M059J (cell line): Measurements from ENCODE around the gene HMX3. TPM values are rescaled to one million over a fixed set of nuclear protein-coding genes. Genes with fewer than 3 reads are reported as not detected.
"Not testable (repeated sequence)": the region's sequence is repeated elsewhere in the genome, so short reads cannot be mapped to it uniquely, and the experiment has no call there.

Experiments used
- DNase-seq: peaks from one replicate; pipeline ENCODE4 v3.0.0-alpha.2; 2012; ENCODE audit warnings: low read depth
- total RNA-seq: library from RNA; depleted of rRNA; stranded (reverse); fragments of >200 nt; shearing (Covaris generic); gene quantifications from 2 replicates; pipeline ENCODE4 v1.2.3, GENCODE V29; 2014; rRNA removed

HMX3 gene
- total RNA-seq, 1 experiment from 2014 or later = not detected

GRCh38 chr10:123171616-123172015, 35.8 kb downstream of the HMX3 start:
- DNase-seq = not testable (repeated sequence)

- DNase-seq = no peak
Observed at GRCh38 chr10:123175389-123176387, 39.9 kb downstream of the HMX3 start.

- DNase-seq = not testable (repeated sequence)
Observed at GRCh38 chr10:123178390-123178789, 42.6 kb downstream of the HMX3 start.

GRCh38 chr10:123180101-123181090, 44.6 kb downstream of the HMX3 start:
- DNase-seq = no peak

GRCh38 chr10:123183724-123184123, 48.0 kb downstream of the HMX3 start:
- DNase-seq = no peak

- DNase-seq = no peak
Observed at GRCh38 chr10:123187781-123188180, 52.0 kb downstream of the HMX3 start.

Other genes with a start within 250 kb of the HMX3 start
- gene FAM24A, start 225.4 kb upstream of the HMX3 start, total RNA-seq = not detected in 2 replicates
- 9.1 and 12.6 TPM in 2 replicates for gene C10orf88, start 181.7 kb upstream of the HMX3 start, total RNA-seq
- gene PSTK, start 155.6 kb upstream of the HMX3 start, total RNA-seq = 14.1 and 16.6 TPM in 2 replicates
- 1.7 and 3.6 TPM in 2 replicates for gene IKZF5, start 127.2 kb upstream of the HMX3 start, total RNA-seq
- gene ACADSB, start 127.0 kb upstream of the HMX3 start, total RNA-seq = 2.3 and 3.8 TPM in 2 replicates
- gene HMX2, start 12.2 kb downstream of the HMX3 start, total RNA-seq = 0.07 and 0.96 TPM in 2 replicates
- gene BUB3, start 18.4 kb downstream of the HMX3 start, total RNA-seq = 256 and 276 TPM in 2 replicates